BLaER1 treated with 17β-estradiol and CSF1 and Interleukin-3, amounts not matched to agents 10 nM and 100 nM (cell line): Measurements from ENCODE around the gene TTC7B.

Experiments used
- H3K27ac ChIP-seq, 11 experiments: shearing (Covaris generic); formaldehyde crosslinking; 2 replicates each; pipeline ENCODE4 v1.8.1; 2022
- H3K27me3 ChIP-seq, 11 experiments: shearing (Covaris generic); formaldehyde crosslinking; 2 replicates each; pipeline ENCODE4 v1.8.1; 2022
- H3K36me3 ChIP-seq, 11 experiments: shearing (Covaris generic); formaldehyde crosslinking; 2 replicates each; pipeline ENCODE4 v1.8.1; 2022
- H3K4me1 ChIP-seq, 10 experiments: shearing (Covaris generic); formaldehyde crosslinking; 2 replicates each; pipeline ENCODE4 v1.8.1; 2022
- H3K4me2 ChIP-seq, 11 experiments: shearing (Covaris generic); formaldehyde crosslinking; 2 replicates each; pipeline ENCODE4 v1.8.1; 2022
- H3K4me3 ChIP-seq, 10 experiments: shearing (Covaris generic); formaldehyde crosslinking; 2 replicates each; pipeline ENCODE4 v1.8.1; 2022
- H3K9ac ChIP-seq, 11 experiments: shearing (Covaris generic); formaldehyde crosslinking; 2 replicates each; pipeline ENCODE4 v1.8.1; 2022
- H3K9me3 ChIP-seq, 11 experiments: shearing (Covaris generic); formaldehyde crosslinking; replicated peaks in 1 of 11; 2 replicates each; pipeline ENCODE4 v1.8.1; 2022
- H4K20me1 ChIP-seq, 11 experiments: shearing (Covaris generic); formaldehyde crosslinking; 2 replicates each; pipeline ENCODE4 v1.8.1; 2022
- Cebpa-rat ChIP-seq, 11 experiments: shearing (Covaris generic); IDR thresholded peaks; 2 replicates each; pipeline ENCODE4 v1.8.1; 2022

The TTC7B gene

DNA sequence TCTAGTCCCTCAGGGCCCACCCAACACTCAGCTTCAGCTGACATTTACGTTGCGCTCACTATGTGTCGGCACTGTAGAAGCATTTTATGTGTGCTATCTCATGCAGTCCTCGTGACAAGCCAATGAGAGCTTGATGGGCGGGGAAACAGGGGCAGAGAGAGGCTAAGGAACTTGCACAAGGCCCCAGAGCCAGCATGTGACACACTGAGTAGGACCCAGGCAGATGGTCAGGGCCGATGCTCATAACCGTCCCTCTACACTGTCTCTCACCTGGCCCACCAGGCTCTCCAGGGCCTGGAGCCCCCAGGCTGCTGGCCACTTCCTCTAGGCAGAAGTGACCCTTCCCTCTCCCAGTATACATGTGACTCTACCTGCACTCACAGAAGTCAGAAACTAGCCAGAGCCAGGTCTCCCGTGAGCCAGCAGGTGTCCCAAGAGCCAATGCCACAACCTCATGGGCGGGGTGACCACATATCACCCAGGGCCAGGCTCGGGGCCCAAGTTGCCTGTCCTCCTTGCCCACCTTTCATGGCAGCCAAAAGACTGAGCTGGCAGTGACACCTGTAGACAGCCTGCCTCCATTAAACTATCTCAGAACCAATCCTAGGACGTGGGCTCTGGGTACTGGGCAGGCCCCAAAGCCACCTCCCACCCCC is 38.3 kb downstream of the TTC7B start:
- Histone ChIP-seq H3K4me3 (no peak overlapping the region), H3K4me2 (peak overlapping the region in 5 of 11 experiments; percentile 9 to 48 (median 38); a peak in 8 of 22 replicates), H3K27me3 (no peaks in the 10 kb centered on the region), H3K9ac (no peak overlapping the region), H3K27ac (no peak overlapping the region; a peak in 1 of 22 replicates), H3K4me1 (peaks cover 0 to 19% (median 11%) of the 10 kb centered on the region in 10 experiments; a peak in 11 of 20 replicates), H4K20me1 (no peaks in the 10 kb centered on the region; a peak in 1 of 22 replicates), H3K9me3 (no peaks in the 10 kb centered on the region), H3K36me3 (peaks cover 9 to 95% (median 25%) of the 10 kb centered on the region in 11 experiments; a peak in 19 of 22 replicates)
- no peak for TF ChIP-seq Cebpa-rat (IDR thresholded peaks at IDR 0.05)

GRCh38 chr14:90777358-90777757 is 38.9 kb downstream of the TTC7B start:
- Histone ChIP-seq H3K4me2 (no peak overlapping the region), H3K9me3 (no peaks in the 10 kb centered on the region), H3K4me3 (no peak overlapping the region), H3K9ac (no peak overlapping the region), H3K27me3 (no peaks in the 10 kb centered on the region), H3K27ac (no peak overlapping the region), H3K36me3 (peaks cover 9 to 95% (median 22%) of the 10 kb centered on the region in 11 experiments; a peak in 18 of 22 replicates), H4K20me1 (no peaks in the 10 kb centered on the region; a peak in 1 of 22 replicates), H3K4me1 (peaks cover 0 to 19% (median 11%) of the 10 kb centered on the region in 10 experiments; a peak in 11 of 20 replicates)
- TF ChIP-seq Cebpa-rat (IDR thresholded peaks at IDR 0.05) = no peak

DNA sequence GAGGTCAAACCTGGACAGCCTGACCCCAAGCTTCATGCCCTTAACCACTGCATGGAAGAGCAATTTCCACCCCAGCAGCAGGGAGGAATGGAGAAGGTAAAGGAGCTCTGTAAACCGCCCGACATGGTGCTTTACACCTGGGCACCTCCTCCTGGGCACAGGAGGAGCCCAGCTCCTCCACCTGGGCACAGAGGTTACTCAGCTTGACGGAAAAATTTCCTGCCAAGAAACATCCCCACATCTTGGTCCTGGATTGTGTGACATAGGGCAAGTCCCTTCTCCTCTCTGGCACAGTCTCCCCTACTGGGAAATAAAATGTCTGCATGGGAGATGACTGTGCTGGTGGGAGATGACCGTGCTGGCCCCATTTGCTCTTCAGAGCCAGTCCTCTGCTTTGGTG is 40.8 kb downstream of the TTC7B start:
- TF ChIP-seq Cebpa-rat (IDR thresholded peaks at IDR 0.05) = no peak
- no peak overlapping the region for H3K27ac ChIP-seq
- H3K4me3 ChIP-seq = no peak overlapping the region
- no peaks in the 10 kb centered on the region; a peak in 1 of 22 replicates for H4K20me1 ChIP-seq
- no peaks in the 10 kb centered on the region for H3K9me3 ChIP-seq
- no peak overlapping the region for H3K4me2 ChIP-seq
- peaks cover 5 to 86% (median 14%) of the 10 kb centered on the region in 11 experiments; a peak in 18 of 22 replicates for H3K36me3 ChIP-seq
- H3K4me1 ChIP-seq = peaks cover 0 to 19% (median 11%) of the 10 kb centered on the region in 10 experiments; a peak in 11 of 20 replicates
- H3K9ac ChIP-seq = no peak overlapping the region
- no peaks in the 10 kb centered on the region for H3K27me3 ChIP-seq

DNA sequence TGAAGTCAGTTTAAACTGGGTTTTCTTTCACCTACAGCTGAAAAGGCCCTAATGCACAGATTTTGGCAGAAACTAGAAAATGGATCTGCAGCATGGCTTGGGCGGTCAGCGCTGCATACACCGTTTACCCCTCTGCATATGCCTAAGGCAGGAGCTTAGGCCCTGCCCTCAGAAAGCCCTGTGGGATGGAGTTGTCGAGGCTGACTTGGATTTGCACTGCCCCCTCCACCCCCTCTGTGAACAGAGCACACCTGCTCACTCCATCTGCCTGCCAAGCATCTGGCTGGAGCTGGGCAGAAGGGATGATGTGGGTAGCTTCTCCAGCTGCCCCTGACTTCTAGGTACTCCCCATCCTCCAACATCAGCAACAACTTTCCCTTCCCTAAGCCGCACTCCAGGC is 41.9 kb downstream of the TTC7B start:
- H3K9ac ChIP-seq = no peak overlapping the region
- H3K27ac ChIP-seq = no peak overlapping the region
- H4K20me1 ChIP-seq = no peaks in the 10 kb centered on the region; a peak in 1 of 22 replicates
- no peak for TF ChIP-seq Cebpa-rat (IDR thresholded peaks at IDR 0.05)
- H3K27me3 ChIP-seq = no peaks in the 10 kb centered on the region
- H3K36me3 ChIP-seq = peaks cover 5 to 83% (median 14%) of the 10 kb centered on the region in 11 experiments; a peak in 19 of 22 replicates
- H3K4me1 ChIP-seq = peaks cover 0 to 19% (median 11%) of the 10 kb centered on the region in 10 experiments; a peak in 11 of 20 replicates
- H3K4me3 ChIP-seq = no peak overlapping the region
- no peak overlapping the region for H3K4me2 ChIP-seq
- H3K9me3 ChIP-seq = peaks cover 0 to 7% (median 5%) of the 10 kb centered on the region in 11 experiments; a peak in 11 of 22 replicates

DNA sequence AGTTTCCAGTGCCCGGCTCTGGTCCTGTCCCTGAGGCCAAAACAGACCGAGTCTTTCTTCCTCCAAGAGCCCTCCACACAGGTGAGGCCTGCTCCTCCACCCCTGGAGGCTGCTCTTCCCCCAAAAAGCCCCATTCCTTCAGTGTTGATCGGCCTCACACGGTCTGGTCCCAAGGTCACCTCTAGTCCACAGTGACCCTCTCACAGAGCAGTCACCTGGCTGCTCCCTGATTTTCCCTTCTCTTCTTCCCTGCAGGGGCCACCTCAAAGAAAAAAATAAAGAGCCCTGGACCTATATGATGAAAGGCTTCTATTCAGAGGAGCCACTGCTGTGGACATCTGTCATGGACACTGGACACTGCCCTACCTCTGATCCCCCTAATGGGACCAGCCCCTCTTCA is 42.5 kb downstream of the TTC7B start:
- H3K4me1 ChIP-seq = peaks cover 0 to 16% (median 8%) of the 10 kb centered on the region in 10 experiments; a peak in 11 of 20 replicates
- peaks cover 3 to 13% (median 8%) of the 10 kb centered on the region in 11 experiments; a peak in 14 of 22 replicates for H3K9me3 ChIP-seq
- H3K4me3 ChIP-seq = no peak overlapping the region
- no peaks in the 10 kb centered on the region for H3K27me3 ChIP-seq
- TF ChIP-seq Cebpa-rat (IDR thresholded peaks at IDR 0.05) = no peak
- H3K36me3 ChIP-seq = peaks cover 9 to 86% (median 18%) of the 10 kb centered on the region in 11 experiments; a peak in 19 of 22 replicates
- H3K9ac ChIP-seq = no peak overlapping the region
- no peak overlapping the region for H3K27ac ChIP-seq
- no peak overlapping the region for H3K4me2 ChIP-seq
- no peaks in the 10 kb centered on the region for H4K20me1 ChIP-seq

GRCh38 chr14:90773196-90773486 is 43.1 kb downstream of the TTC7B start:
- H3K4me1 ChIP-seq = peaks cover 0 to 10% (median 2%) of the 10 kb centered on the region in 10 experiments; a peak in 10 of 20 replicates
- no peaks in the 10 kb centered on the region for H4K20me1 ChIP-seq
- peaks cover 13 to 87% (median 23%) of the 10 kb centered on the region in 11 experiments for H3K36me3 ChIP-seq
- peaks cover 8 to 19% (median 12%) of the 10 kb centered on the region in 11 experiments for H3K9me3 ChIP-seq
- no peak overlapping the region for H3K27ac ChIP-seq
- H3K27me3 ChIP-seq = no peaks in the 10 kb centered on the region
- H3K4me2 ChIP-seq = no peak overlapping the region
- TF ChIP-seq Cebpa-rat (IDR thresholded peaks at IDR 0.05) = no peak
- no peak overlapping the region for H3K4me3 ChIP-seq
- no peak overlapping the region for H3K9ac ChIP-seq

DNA sequence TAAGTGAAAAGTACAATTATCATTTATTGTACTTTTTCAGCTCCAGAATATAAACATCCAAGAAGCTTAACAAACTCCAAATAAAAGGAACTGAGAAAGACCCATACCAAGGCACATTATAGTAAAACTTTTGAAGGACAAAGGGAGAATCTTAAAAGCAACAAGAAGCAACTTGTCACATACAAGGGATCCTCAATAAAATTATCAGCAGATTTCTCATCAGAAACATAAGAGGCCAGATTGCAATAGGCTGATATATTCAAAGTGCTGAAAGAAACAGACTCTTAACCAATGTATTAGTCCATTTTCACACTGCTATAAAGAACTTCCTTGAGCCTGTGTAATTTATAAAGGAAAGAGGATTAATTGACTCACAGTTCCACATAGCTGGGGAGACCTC is 48.3 kb downstream of the TTC7B start:
- peaks cover 30 to 71% (median 43%) of the 10 kb centered on the region in 11 experiments for H3K36me3 ChIP-seq
- no peaks in the 10 kb centered on the region for H4K20me1 ChIP-seq
- no peak for TF ChIP-seq Cebpa-rat (IDR thresholded peaks at IDR 0.05)
- no peak overlapping the region for H3K9ac ChIP-seq
- H3K4me3 ChIP-seq = no peak overlapping the region
- no peak overlapping the region for H3K27ac ChIP-seq
- H3K4me1 ChIP-seq = no peaks in the 10 kb centered on the region
- H3K9me3 ChIP-seq = peaks cover 51 to 63% (median 59%) of the 10 kb centered on the region in 11 experiments
- no peaks in the 10 kb centered on the region for H3K27me3 ChIP-seq
- H3K4me2 ChIP-seq = no peak overlapping the region

- Histone ChIP-seq H3K4me3 (no peak overlapping the region), H3K9me3 (peaks cover 26 to 36% (median 33%) of the 10 kb centered on the region in 11 experiments), H3K27me3 (no peaks in the 10 kb centered on the region), H3K4me2 (peak overlapping the region in 10 of 11 experiments; percentile 8 to 98 (median 95); a peak in 18 of 22 replicates), H4K20me1 (no peaks in the 10 kb centered on the region), H3K4me1 (peaks cover 26 to 38% (median 32%) of the 10 kb centered on the region in 10 experiments), H3K27ac (peak overlapping the region in 3 of 11 experiments; percentile 91 to 93 (median 92); a peak in 7 of 22 replicates), H3K36me3 (peaks cover 0 to 21% (median 10%) of the 10 kb centered on the region in 11 experiments; a peak in 7 of 22 replicates), H3K9ac (peak overlapping the region in 6 of 11 experiments; percentile 75 to 86 (median 84); a peak in 7 of 22 replicates)
- no peak for TF ChIP-seq Cebpa-rat (IDR thresholded peaks at IDR 0.05)
These were observed 55.5 kb downstream of the TTC7B start for GRCh38 chr14:90760591-90761316.

- Histone ChIP-seq H3K27me3 (no peaks in the 10 kb centered on the region), H3K9me3 (peaks cover 22 to 32% (median 29%) of the 10 kb centered on the region in 11 experiments), H3K27ac (peak overlapping the region in 8 of 11 experiments; percentile 81 to 93 (median 90); a peak in 12 of 22 replicates), H3K9ac (peak overlapping the region in 6 of 11 experiments; percentile 75 to 86 (median 84); a peak in 12 of 22 replicates), H3K4me3 (peak overlapping the region in 4 of 10 experiments; percentile 50 to 61 (median 56); a peak in 2 of 20 replicates), H4K20me1 (no peaks in the 10 kb centered on the region), H3K4me1 (peaks cover 26 to 38% (median 32%) of the 10 kb centered on the region in 10 experiments), H3K4me2 (peak overlapping the region; percentile 83 to 99 (median 96)), H3K36me3 (peaks cover 0 to 18% (median 10%) of the 10 kb centered on the region in 11 experiments; a peak in 6 of 22 replicates)
- TF ChIP-seq Cebpa-rat (IDR thresholded peaks at IDR 0.05) = no peak
These were observed 56.2 kb downstream of the TTC7B start for GRCh38 chr14:90760078-90760444.
